Prostate gland (tissue), 2 donors: ENCODE measurements around the gene TOP2A. TPM values are rescaled to one million over a fixed set of nuclear protein-coding genes. Genes with fewer than 3 reads are reported as not detected.
"Not testable (repeated sequence)": the region's sequence is repeated elsewhere in the genome, so short reads cannot be mapped to it uniquely, and the experiment has no call there.

ENCODE experiments used
- DNase-seq: peaks from one replicate; pipeline ENCODE4 v3.0.0-alpha.2; 2019; ENCODE audit warnings: low spot score
- H3K27ac ChIP-seq, 2 donors: fragments of 200-600 bp; sonication (generic); 2 replicates each; pipeline ENCODE4 v1.5.1; 2017 to 2019
- H3K27me3 ChIP-seq: fragments of 200-600 bp; sonication (generic); replicated peaks from 2 replicates; pipeline ENCODE4 v1.5.1; 2019; ENCODE audit not compliant: insufficient read depth
- H3K36me3 ChIP-seq, 2 donors: fragments of 200-600 bp; sonication (generic); 1 replicate in 1 of 2; 2 replicates in 1 of 2; pipeline versions ENCODE4 v1.5.1 to v1.8.1; 2017 to 2019
- H3K4me1 ChIP-seq: fragments of 200-600 bp; sonication (generic); replicated peaks from 2 replicates; pipeline ENCODE4 v1.5.1; 2019
- H3K4me3 ChIP-seq, 2 donors: fragments of 200-600 bp; sonication (generic); 2 replicates each; pipeline ENCODE4 v1.5.1; 2017 to 2019
- H3K9me3 ChIP-seq: fragments of 200-600 bp; sonication (generic); 2 replicates; pipeline ENCODE4 v1.5.1; 2017
- CTCF ChIP-seq, 4 experiments: fragments of 200-600 bp in 2 of 4; fragments of 450-650 bp in 2 of 4; sonication (generic) in 2 of 4; IDR thresholded peaks; 1 replicate in 3 of 4; 2 replicates in 1 of 4; pipeline ENCODE4 v1.5.1; 2016 to 2019; ENCODE audit warnings: antibody characterized with exemption in 4 of 4, mild to moderate bottlenecking in 2 of 4, moderate library complexity in 2 of 4
- POLR2A ChIP-seq: fragments of 450-650 bp; IDR thresholded peaks from one replicate; pipeline ENCODE4 v1.6.1; 2016; ENCODE audit warnings: antibody characterized with exemption, mild to moderate bottlenecking
- POLR2AphosphoS5 ChIP-seq: sonication (generic); formaldehyde crosslinking; IDR thresholded peaks from one replicate; pipeline ENCODE4 v1.6.1; 2017; ENCODE audit warnings: antibody characterized with exemption
- WGBS: methylation state at CpG from one replicate; pipeline ENCODE4 v1.1.5; 2018; 5-methylcytosine and 5-hydroxymethylcytosine counted together
- intact Hi-C: fragments of 100-400 bp; cut with DNase I; formaldehyde crosslinking; loops from one replicate; pipeline ENCODE4 v1.14.2; 2022
- total RNA-seq, 2 donors: library from RNA; depleted of rRNA; stranded (reverse); fragments of >200 nt; gene quantifications; one replicate each; pipeline ENCODE4 v1.1.0, GENCODE V29; 2016

The TOP2A gene
- total RNA-seq, 2 donors from 2014 or later, result 3.1 to 15.9 TPM

- Histone ChIP-seq H3K4me3 (no peak overlapping the region), H3K27me3 (no peaks in the 10 kb centered on the region), H3K9me3 (no peaks in the 10 kb centered on the region), H3K36me3 (no peaks in the 10 kb centered on the region), H3K4me1 (no peaks in the 10 kb centered on the region), H3K27ac (no peak overlapping the region)
- DNase-seq, result no peak
- TF ChIP-seq POLR2A (no peak), CTCF (IDR thresholded peaks at IDR 0.05) (no peak), POLR2AphosphoS5 (no peak)
- intact Hi-C loops, result loop anchor here (5.0 to 10.0 kb wide), 2 partner anchors 62 to 105 kb away; no protein-coding TSS in a partner anchor
- 71% methylated on average over 11 of the region's 11 CpGs for WGBS
Observed at GRCh38 chr17:40419559-40420331, 2.0 kb upstream of the TOP2A start.

- Histone ChIP-seq H3K4me1 (no peaks in the 10 kb centered on the region), H3K27ac (peak overlapping the region; percentile 24 to 69), H3K27me3 (no peaks in the 10 kb centered on the region), H3K4me3 (peak overlapping the region; percentile 34 to 37), H3K9me3 (no peaks in the 10 kb centered on the region), H3K36me3 (no peaks in the 10 kb centered on the region)
- TF ChIP-seq CTCF (IDR thresholded peaks at IDR 0.05) (no peak), POLR2A (no peak), POLR2AphosphoS5 (no peak)
- no peak for DNase-seq
- intact Hi-C loops, result loop anchor here (5.0 to 10.0 kb wide), 2 partner anchors 61 to 104 kb away; no protein-coding TSS in a partner anchor
- WGBS, result 62% methylated on average over 16 of the region's 16 CpGs
Observed at GRCh38 chr17:40418428-40418706, 671 bp upstream of the TOP2A start.

- DNase-seq, result no peak
- under 1% methylated on average over 21 of the region's 21 CpGs for WGBS
- no peak overlapping the region for H3K27ac ChIP-seq
Observed at GRCh38 chr17:40417258-40417608, 463 bp downstream of the TOP2A start.

GRCh38 chr17:40416671-40417070 lies 1.0 kb downstream of the TOP2A start:
- H3K36me3 ChIP-seq, result no peaks in the 10 kb centered on the region
- no peak overlapping the region for H3K4me3 ChIP-seq
- no peaks in the 10 kb centered on the region for H3K27me3 ChIP-seq
- no peaks in the 10 kb centered on the region for H3K9me3 ChIP-seq
- no peak for TF ChIP-seq CTCF (IDR thresholded peaks at IDR 0.05)
- no peak for TF ChIP-seq POLR2AphosphoS5
- no peak for TF ChIP-seq POLR2A
- WGBS, result 39% methylated on average over 3 of the region's 3 CpGs
- intact Hi-C loops, result loop anchor here (5.0 to 10.0 kb wide), 2 partner anchors 59 to 102 kb away; no protein-coding TSS in a partner anchor
- H3K4me1 ChIP-seq, result no peaks in the 10 kb centered on the region
- no peak overlapping the region for H3K27ac ChIP-seq
- DNase-seq, result no peak

More at GRCh38 chr17:40417258-40417608, 463 bp downstream of the TOP2A start:
- Histone ChIP-seq H3K36me3 (no peaks in the 10 kb centered on the region), H3K27me3 (no peaks in the 10 kb centered on the region), H3K9me3 (no peaks in the 10 kb centered on the region), H3K4me1 (no peaks in the 10 kb centered on the region), H3K4me3 (peak overlapping the region; percentile 34 to 37)
- TF ChIP-seq POLR2AphosphoS5 (no peak), POLR2A (no peak)
- intact Hi-C loops, result loop anchor here (5.0 to 10.0 kb wide), 2 partner anchors 60 to 102 kb away; no protein-coding TSS in a partner anchor

- H3K27me3 ChIP-seq, result no peaks in the 10 kb centered on the region
- no peak for TF ChIP-seq POLR2AphosphoS5
- TF ChIP-seq CTCF (IDR thresholded peaks at IDR 0.05), result peak in 3 of 4 experiments; percentile 30 to 75 (median 64)
- no peak overlapping the region for H3K27ac ChIP-seq
- H3K4me3 ChIP-seq, result no peak overlapping the region
- H3K9me3 ChIP-seq, result no peaks in the 10 kb centered on the region
- H3K36me3 ChIP-seq, result no peaks in the 10 kb centered on the region
- intact Hi-C loops, result loop anchor here (5.0 to 10.0 kb wide), 2 partner anchors 58 to 101 kb away; no protein-coding TSS in a partner anchor
- no peak for DNase-seq
- H3K4me1 ChIP-seq, result no peaks in the 10 kb centered on the region
- WGBS, result 50% methylated on average over 3 of the region's 3 CpGs
Observed at GRCh38 chr17:40415390-40415789, 2.3 kb downstream of the TOP2A start.

GRCh38 chr17:40414312-40414711 lies 3.4 kb downstream of the TOP2A start:
- H3K27me3 ChIP-seq, H3K4me3 ChIP-seq, H3K36me3 ChIP-seq, H3K27ac ChIP-seq, DNase-seq, H3K4me1 ChIP-seq, H3K9me3 ChIP-seq: not testable (repeated sequence)
- WGBS, result 87% methylated on average over 4 of the region's 4 CpGs
- intact Hi-C loops, result loop anchor here (10.0 kb wide), 1 partner anchor 100 kb away; no protein-coding TSS in a partner anchor
